Stimulated activated naive B cell treated with anti-CD40 and anti-IgM and Interleukin-4, amounts not matched to agents 10 μg/mL and 1 μg/mL and 100 μg/mL, for 72 hours (primary cell): ENCODE measurements around the gene RBP5.
"Not testable (repeated sequence)": the region's sequence is repeated elsewhere in the genome, so short reads cannot be mapped to it uniquely, and the experiment has no call there.

Experiments
- ATAC-seq, 2 donors: fragments of 150-1000 bp; cut with Tn5 transposase; replicated peaks; 2 replicates each; pipeline ENCODE4 v1.10.0; 2021; ENCODE audit warnings: moderate library complexity in 1 of 2
- DNase-seq: peaks from one replicate; pipeline ENCODE4 v3.0.0; 2021
- H3K27ac Mint-ChIP-seq: one replicate; pipeline ENCODE4 v1.8.0; 2022; ENCODE audit warnings: mild to moderate bottlenecking, mixed read lengths
- H3K27me3 Mint-ChIP-seq, 2 donors: one replicate each; pipeline ENCODE4 v1.8.0; 2022; ENCODE audit warnings: mixed read lengths in 2 of 2
- H3K36me3 Mint-ChIP-seq, 2 donors: one replicate each; pipeline ENCODE4 v1.8.0; 2022; ENCODE audit warnings: mixed read lengths in 2 of 2, mild to moderate bottlenecking in 1 of 2
- H3K4me1 Mint-ChIP-seq, 2 donors: one replicate each; pipeline ENCODE4 v1.8.0; 2022; ENCODE audit warnings: mixed read lengths in 2 of 2, mild to moderate bottlenecking in 1 of 2
- H3K4me3 Mint-ChIP-seq, 2 donors: one replicate each; pipeline ENCODE4 v1.8.0; 2022; ENCODE audit warnings: mild to moderate bottlenecking in 2 of 2, mixed read lengths in 2 of 2, moderate library complexity in 1 of 2
- H3K9me3 Mint-ChIP-seq, 2 donors: one replicate each; pipeline ENCODE4 v1.8.0; 2022; ENCODE audit warnings: mixed read lengths in 2 of 2, mild to moderate bottlenecking in 1 of 2

The RBP5 gene

GRCh38 chr12:7108796-7109571, 19.7 kb downstream of the RBP5 start, which contains the start of gene C1RL:
TSS of gene C1RL (minus strand) at chr12:7109214. CDS start at chr12:7109180, 34 bp downstream.
- ATAC-seq, result peak; percentile 53 to 56
- Mint-ChIP-seq H3K27ac (peak within 1 kb of the TSS; percentile 95), H3K4me3 (peak within 1 kb of the TSS; percentile 91 to 95), H3K4me1 (peaks cover 20 to 36% of the 10 kb centered on the region in 2 donors), H3K9me3 (peaks cover 9 to 11% of the 10 kb centered on the region in 2 donors), H3K27me3 (no peaks in the 10 kb centered on the region), H3K36me3 (peaks cover 16 to 31% of the 10 kb centered on the region in 2 donors)
- peak; percentile 73 for DNase-seq

- peak overlapping the region; percentile 91 to 95 for H3K4me3 Mint-ChIP-seq
Observed at GRCh38 chr12:7108003-7108795, 20.5 kb downstream of the RBP5 start.

GRCh38 chr12:7107636-7108002, 21.1 kb downstream of the RBP5 start:
- H3K36me3 Mint-ChIP-seq, result peaks cover 20 to 30% of the 10 kb centered on the region in 2 donors
- no peaks in the 10 kb centered on the region for H3K27me3 Mint-ChIP-seq
- peaks cover 9 to 11% of the 10 kb centered on the region in 2 donors for H3K9me3 Mint-ChIP-seq
- ATAC-seq (no peak), DNase-seq (no peak)
- peaks cover 23 to 30% of the 10 kb centered on the region in 2 donors for H3K4me1 Mint-ChIP-seq
- peak overlapping the region; percentile 91 to 95 for H3K4me3 Mint-ChIP-seq
- peak overlapping the region; percentile 95 for H3K27ac Mint-ChIP-seq

More at GRCh38 chr12:7108003-7108795, 20.5 kb downstream of the RBP5 start:
- DNase-seq (peak; percentile 73), ATAC-seq (peak; percentile 95 to 98)
- Mint-ChIP-seq H3K36me3 (peaks cover 20 to 30% of the 10 kb centered on the region in 2 donors), H3K9me3 (peaks cover 9 to 11% of the 10 kb centered on the region in 2 donors), H3K27me3 (no peaks in the 10 kb centered on the region), H3K4me1 (peaks cover 20 to 32% of the 10 kb centered on the region in 2 donors), H3K27ac (peak overlapping the region; percentile 95)

DNA sequence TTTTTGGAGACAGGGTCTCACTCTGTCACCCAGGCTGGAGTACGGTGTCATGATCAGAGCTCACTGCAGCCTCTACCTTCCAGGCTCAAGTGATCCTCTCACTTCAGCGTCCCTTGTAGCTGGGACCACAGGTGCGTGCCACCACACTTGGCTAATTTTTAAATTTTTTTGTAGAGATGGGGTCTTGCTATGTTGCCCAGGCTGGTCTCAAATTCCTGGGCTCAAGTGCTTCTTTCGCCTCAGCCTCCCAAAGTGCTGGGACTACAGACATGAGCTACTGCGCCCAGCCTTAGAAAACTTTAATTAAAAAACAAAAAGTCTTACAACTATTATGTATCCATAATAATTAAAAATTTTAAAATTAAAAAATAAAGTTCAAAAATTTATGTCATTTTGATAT, 21.5 kb downstream of the RBP5 start:
- Mint-ChIP-seq H3K4me1 (peaks cover 25 to 30% of the 10 kb centered on the region in 2 donors), H3K9me3 (peaks cover 9 to 11% of the 10 kb centered on the region in 2 donors), H3K36me3 (peaks cover 23 to 33% of the 10 kb centered on the region in 2 donors)
- H3K4me3 Mint-ChIP-seq, H3K27ac Mint-ChIP-seq, ATAC-seq, DNase-seq, H3K27me3 Mint-ChIP-seq: not testable (repeated sequence)

- Mint-ChIP-seq H3K36me3 (peaks cover 25 to 37% of the 10 kb centered on the region in 2 donors), H3K9me3 (peaks cover 9 to 11% of the 10 kb centered on the region in 2 donors), H3K27ac (no peak overlapping the region), H3K27me3 (no peaks in the 10 kb centered on the region), H3K4me3 (no peak overlapping the region), H3K4me1 (peaks cover 25 to 30% of the 10 kb centered on the region in 2 donors)
- ATAC-seq (no peak), DNase-seq (no peak)
Observed at GRCh38 chr12:7106082-7106481, 22.6 kb downstream of the RBP5 start.

DNA sequence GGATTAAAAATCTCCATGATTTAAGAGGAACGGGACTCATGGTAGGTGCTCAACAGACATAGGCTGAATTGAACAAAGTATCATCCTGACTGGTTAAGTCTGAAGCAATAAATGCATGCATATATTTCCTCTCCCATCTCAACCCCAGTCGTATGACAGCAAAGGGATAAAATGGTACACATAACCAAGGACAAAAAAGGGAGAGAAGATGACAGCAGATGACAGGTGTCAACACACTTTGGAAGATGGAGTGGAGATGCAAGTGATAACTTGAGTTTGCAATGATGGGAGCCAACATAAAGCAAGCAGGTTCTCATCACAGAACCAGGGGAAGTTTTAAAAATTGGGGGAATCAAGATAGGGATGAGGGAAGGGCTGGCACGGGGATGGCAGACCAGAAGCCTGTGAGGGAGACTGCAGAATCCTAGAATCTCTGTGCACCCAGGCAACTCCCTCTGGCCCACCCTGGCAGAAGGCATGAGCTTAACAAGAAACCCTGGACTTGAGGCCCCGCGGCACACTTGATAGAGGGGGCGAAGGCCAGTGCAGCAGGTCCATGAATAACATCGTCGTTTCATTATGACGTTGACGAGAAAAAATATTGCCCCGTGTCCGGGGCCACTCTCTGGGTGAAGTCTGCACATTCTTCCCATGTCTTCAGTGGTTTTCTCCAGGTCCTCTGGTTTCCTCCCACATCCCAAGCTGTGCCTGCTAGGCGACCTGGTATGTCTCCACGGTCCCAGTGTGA, 24.7 kb downstream of the RBP5 start:
- peak overlapping the region; percentile 11 for H3K27ac Mint-ChIP-seq
- H3K4me1 Mint-ChIP-seq, result peaks cover 13 to 17% of the 10 kb centered on the region in 2 donors
- H3K36me3 Mint-ChIP-seq, result peaks cover 30 to 39% of the 10 kb centered on the region in 2 donors
- H3K27me3 Mint-ChIP-seq, result no peaks in the 10 kb centered on the region
- ATAC-seq, result no peak
- peaks cover 9 to 11% of the 10 kb centered on the region in 2 donors for H3K9me3 Mint-ChIP-seq
- DNase-seq, result no peak
- no peak overlapping the region for H3K4me3 Mint-ChIP-seq

DNA sequence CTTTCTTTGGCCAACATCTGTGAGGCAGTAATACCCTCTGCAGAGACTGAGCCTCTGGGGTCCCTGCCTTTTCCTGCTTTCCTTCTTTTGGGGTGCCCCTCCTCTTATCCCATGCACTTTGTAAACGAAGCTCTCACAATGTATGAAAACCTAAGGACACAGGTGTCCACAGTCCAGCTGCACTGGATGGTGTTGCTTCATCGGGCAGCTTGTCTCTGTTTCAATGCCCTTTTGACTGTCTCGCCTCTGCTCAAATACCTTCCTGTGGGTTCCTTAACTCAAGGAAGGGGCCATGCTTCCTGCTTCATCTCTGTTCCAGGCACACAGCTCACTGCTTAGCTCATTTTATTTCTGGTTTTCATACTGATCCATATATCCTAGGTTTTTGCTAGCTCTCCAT, 26.1 kb downstream of the RBP5 start:
- Mint-ChIP-seq H3K4me1 (peaks cover under 1 to 7% of the 10 kb centered on the region in 2 donors), H3K36me3 (peaks cover 34 to 42% of the 10 kb centered on the region in 2 donors), H3K4me3 (no peak overlapping the region), H3K9me3 (peaks cover 9 to 11% of the 10 kb centered on the region in 2 donors), H3K27ac (no peak overlapping the region), H3K27me3 (no peaks in the 10 kb centered on the region)
- DNase-seq (no peak), ATAC-seq (no peak)

DNA sequence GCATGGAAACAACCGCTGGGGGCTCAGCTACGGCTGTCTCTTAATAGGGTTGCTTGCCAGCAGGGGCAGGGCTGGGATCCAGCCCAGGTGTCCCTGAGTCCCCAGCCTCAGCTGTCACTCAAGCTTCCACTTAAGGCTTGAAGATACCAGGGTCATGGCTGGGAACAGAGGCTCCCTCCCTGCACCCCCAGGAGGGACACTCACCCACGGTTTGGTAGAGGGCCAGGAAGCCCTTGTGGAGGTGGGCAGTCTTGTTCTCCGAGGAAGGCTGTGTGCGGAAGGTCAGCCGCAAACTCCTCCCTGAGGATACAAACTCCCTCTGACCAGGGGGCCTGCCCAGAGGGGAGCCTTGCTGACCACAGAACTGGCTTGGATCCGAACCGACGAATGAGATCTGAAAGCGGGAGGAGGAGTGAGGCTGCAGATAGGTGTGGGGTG, 27.0 kb downstream of the RBP5 start:
- ATAC-seq, result no peak
- peaks cover 9 to 11% of the 10 kb centered on the region in 2 donors for H3K9me3 Mint-ChIP-seq
- no peak overlapping the region for H3K27ac Mint-ChIP-seq
- no peak overlapping the region for H3K4me3 Mint-ChIP-seq
- no peak for DNase-seq
- H3K36me3 Mint-ChIP-seq, result peaks cover 38 to 40% of the 10 kb centered on the region in 2 donors
- no peaks in the 10 kb centered on the region for H3K27me3 Mint-ChIP-seq
- H3K4me1 Mint-ChIP-seq, result peaks cover 0 to 7% of the 10 kb centered on the region in 2 donors

- H3K36me3 Mint-ChIP-seq, result peaks cover 34 to 35% of the 10 kb centered on the region in 2 donors
- no peak overlapping the region for H3K4me3 Mint-ChIP-seq
- peak overlapping the region; percentile 75 for H3K27ac Mint-ChIP-seq
- H3K9me3 Mint-ChIP-seq, result peaks cover 5 to 7% of the 10 kb centered on the region in 2 donors
- ATAC-seq, result no peak
- peaks cover 0 to 7% of the 10 kb centered on the region in 2 donors for H3K4me1 Mint-ChIP-seq
- DNase-seq, result no peak
- H3K27me3 Mint-ChIP-seq, result no peaks in the 10 kb centered on the region
Observed at GRCh38 chr12:7101047-7101693, 27.5 kb downstream of the RBP5 start.

- Mint-ChIP-seq H3K27me3 (no peaks in the 10 kb centered on the region), H3K27ac (no peak overlapping the region), H3K9me3 (no peaks in the 10 kb centered on the region), H3K36me3 (peaks cover 25 to 26% of the 10 kb centered on the region in 2 donors), H3K4me1 (peaks cover 0 to 7% of the 10 kb centered on the region in 2 donors), H3K4me3 (no peak overlapping the region)
- ATAC-seq (no peak), DNase-seq (no peak)
Observed at GRCh38 chr12:7100239-7100638, 28.4 kb downstream of the RBP5 start.

DNA sequence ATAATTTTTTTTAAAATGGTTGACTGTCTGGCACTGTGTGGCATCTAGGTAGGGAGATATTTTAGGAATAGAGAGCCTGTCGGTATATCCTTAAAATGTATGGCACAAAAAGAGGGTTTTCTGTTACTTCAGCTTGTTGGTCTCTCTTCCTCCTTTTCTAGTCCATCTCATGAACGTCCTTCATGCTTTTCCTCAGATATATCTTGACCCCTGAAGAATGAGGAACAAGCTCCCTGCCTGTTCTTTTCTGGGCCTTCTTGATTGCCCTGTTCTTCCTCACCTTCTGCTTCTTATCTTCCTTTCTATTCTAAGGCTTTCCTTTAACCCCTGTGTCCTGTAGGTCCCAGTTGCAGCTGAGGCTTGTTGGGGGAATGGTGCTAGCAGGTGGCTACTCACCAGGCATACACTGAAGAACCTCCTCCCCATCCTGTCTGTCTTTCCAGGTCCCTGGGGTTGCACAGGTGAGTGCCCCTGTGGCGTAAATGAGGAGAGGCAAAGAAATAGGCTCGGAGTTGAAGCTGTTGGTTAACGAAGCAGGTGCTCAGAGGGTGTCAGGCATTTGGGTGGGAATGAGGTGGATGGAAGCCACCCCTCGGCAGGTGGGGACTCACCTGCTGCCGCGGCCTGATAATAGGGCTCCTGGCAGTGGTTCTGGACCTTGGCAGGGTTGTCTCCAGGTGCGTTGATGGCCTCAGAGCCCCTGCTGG, 29.2 kb downstream of the RBP5 start:
- H3K36me3 Mint-ChIP-seq, result peaks cover 25 to 26% of the 10 kb centered on the region in 2 donors
- no peak overlapping the region for H3K4me3 Mint-ChIP-seq
- peaks cover 0 to 7% of the 10 kb centered on the region in 2 donors for H3K4me1 Mint-ChIP-seq
- ATAC-seq (no peak), DNase-seq (no peak)
- H3K27me3 Mint-ChIP-seq, result no peaks in the 10 kb centered on the region
- no peak overlapping the region for H3K27ac Mint-ChIP-seq
- H3K9me3 Mint-ChIP-seq, result no peaks in the 10 kb centered on the region

GRCh38 chr12:7096979-7097378, 31.7 kb downstream of the RBP5 start:
- H3K4me3 Mint-ChIP-seq, result no peak overlapping the region
- peaks cover 0 to 3% of the 10 kb centered on the region in 2 donors for H3K27me3 Mint-ChIP-seq

More at GRCh38 chr12:7096979-7097378, 31.7 kb downstream of the RBP5 start:
- peaks cover 15 to 16% of the 10 kb centered on the region in 2 donors for H3K36me3 Mint-ChIP-seq
- peaks cover 4 to 9% of the 10 kb centered on the region in 2 donors for H3K4me1 Mint-ChIP-seq
- no peak for DNase-seq
- no peak for ATAC-seq
- H3K27ac Mint-ChIP-seq, result no peak overlapping the region
- no peaks in the 10 kb centered on the region for H3K9me3 Mint-ChIP-seq
